Stimulated activated CD4-positive, alpha-beta T cell treated with anti-CD3 and anti-CD28 coated beads, Interleukin-1b, Interleukin-23, amount 100 ng/mL, for 4 hours (primary cell): ENCODE data around the gene SPTBN2.
A peak's percentile ranks its signal among the peaks of the same experiment; 100 is the strongest.

Experiments used
- DNase-seq, 2 donors: peaks; one replicate each; pipeline ENCODE4 v3.0.0-alpha.2; 2020; ENCODE audit warnings: low read depth in 2 of 2

SPTBN2 gene

DNA sequence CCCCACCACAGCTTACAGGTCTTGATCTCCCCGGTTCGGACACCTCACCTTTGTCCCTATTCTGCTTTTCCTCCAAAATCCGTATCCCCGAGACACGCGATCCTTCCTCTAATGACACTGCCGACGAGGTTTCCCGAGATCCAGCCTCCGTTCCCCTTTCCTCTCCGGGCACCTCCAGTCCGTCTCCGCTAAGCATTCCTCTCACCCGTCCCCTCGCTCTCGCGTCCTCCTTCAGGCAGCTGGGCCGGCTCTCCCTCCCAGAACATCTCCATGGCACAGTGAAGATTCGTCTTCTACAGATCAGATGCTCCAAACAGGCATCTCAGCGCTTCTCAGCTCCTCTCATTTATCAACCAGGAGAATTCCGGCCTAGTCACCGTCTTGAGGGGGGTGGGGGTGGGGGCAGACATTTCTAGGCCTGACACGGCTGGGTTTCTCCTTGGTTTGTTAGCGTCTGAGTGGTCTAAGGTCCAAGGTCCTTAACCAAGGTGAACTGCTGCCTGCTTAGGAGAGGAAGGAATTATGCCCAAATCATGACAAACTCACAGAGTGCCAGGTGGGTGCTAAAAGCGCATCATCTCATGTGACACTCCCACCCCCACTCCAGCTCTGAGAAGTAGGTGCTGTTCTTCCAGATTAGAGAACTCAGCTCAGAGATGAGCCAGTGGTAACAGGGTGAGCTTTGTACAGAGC, at the start of gene SPTBN2:
Gene SPTBN2, minus strand, starts transcription at position 524 of the 693 bp plus-strand sequence. CDS start 7,976 bp downstream, outside the sequence.
- DNase-seq = no peak

DNA sequence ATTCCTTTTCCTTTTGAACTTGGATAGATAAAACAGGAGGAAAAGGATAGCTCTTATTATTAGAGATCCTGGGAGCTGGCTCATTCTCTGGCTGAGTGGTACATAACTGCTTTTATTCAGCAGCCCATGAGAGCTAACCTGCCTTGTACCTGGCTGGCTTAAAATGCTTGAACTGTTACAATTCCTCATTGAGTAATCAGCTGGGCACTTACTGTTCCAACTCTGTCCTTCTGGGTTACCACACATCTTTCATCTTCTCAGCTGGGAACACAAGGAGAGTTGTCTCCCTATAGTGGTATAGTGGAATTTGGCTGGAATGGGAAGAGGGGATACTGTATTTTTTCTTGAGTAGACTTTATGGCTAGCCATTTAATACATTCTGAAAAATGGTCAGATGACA, 39.8 kb upstream of the SPTBN2 start:
- DNase-seq = no peak

DNA sequence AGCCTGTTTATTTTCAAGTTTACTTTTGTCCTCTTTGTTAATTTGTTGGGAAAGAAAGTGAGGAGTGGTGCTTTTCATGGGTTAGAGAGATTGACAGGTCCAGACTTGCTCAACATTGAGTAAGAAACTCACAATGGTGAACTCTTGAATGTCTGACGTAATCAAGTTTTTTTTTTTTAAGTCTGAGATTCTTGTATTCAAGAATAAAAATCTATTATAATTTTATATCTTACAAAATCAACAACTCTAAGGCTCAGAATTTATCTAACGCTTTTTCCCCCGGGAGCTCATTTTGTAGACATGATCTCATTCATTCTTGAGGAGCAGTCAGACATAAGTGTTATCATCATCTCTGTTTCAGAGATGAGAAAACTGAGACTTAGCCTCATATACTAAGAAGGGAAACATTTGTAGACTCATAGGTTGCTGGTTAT, 39.1 kb upstream of the SPTBN2 start:
- no peak for DNase-seq

DNA sequence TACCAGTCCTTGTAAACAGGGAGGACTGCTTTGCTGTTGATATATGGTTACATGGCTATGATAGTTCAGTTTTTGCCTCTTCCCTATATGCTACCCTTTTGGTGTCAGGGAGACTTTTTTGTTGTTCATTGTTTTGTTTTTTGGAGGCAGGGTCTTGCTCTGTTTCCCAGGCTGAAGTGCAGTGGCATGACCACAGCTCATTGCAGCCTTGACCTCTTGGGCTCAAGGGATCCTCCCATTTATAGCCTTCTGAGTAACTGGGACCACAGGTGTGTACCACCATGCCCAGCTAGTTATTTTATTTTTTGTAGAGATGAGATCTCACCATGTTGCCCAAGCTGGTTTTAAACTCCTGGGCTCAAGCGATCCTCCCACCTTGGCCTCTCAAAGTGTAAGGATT, 38.6 kb upstream of the SPTBN2 start:
- DNase-seq = no peak

DNA sequence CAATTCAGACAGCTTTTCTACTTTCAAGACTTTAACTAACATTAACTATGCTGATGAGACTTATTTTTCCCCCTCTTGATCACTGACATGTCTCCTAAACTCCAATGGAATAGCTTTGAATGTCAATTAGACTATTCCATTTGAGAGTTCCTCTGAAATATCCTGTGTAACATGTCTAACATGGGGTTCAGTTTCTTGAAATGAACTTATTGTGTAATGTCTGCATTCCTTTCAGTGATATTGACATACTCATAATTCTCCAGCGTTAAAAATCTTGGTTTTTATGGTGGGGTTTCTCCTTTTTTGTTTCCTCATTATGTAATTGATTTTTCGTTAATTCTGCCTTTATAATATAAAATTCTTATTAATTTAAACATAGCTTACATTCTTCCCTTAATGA, 37.7 kb upstream of the SPTBN2 start:
- no peak for DNase-seq

DNA sequence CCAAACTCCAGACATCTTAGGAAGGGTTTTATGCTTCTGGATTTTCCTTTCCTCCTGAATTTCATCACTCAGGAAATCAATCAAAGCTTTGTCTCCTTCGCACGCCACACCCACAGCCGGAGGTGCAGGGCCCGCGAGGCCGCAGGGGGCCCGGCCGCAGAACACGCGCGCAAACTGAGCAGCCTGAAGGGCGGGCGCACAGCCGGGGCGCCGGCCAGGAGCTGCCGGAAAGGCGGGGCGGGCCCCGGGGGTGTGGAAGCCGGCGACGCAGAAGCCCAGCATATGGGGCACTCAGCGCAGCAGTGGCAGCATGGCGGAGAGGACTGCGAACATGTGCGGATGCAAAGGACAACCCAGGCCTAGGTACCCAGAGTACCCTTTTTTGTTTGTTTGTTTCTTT, 33.1 kb upstream of the SPTBN2 start:
- no peak for DNase-seq

DNA sequence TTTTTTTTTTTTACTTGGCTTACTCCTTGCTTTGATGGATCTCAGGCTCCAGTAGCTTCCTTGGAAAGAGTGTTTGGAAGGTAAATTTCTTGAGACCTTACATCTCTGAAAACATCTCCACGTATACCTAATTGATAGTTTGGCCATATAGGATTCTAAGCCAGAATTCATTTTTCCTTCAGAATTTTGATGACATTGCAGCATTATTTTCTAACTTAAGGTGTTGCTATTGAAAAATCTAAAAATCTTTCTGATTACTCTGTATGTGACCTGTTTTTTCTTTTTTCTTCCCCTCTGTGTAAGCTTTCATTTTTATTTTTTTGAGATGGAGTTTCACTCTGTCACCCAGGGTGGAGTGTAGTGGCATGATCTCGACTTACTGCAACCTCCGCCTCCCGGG, 23.1 kb upstream of the SPTBN2 start:
- no peak for DNase-seq

DNA sequence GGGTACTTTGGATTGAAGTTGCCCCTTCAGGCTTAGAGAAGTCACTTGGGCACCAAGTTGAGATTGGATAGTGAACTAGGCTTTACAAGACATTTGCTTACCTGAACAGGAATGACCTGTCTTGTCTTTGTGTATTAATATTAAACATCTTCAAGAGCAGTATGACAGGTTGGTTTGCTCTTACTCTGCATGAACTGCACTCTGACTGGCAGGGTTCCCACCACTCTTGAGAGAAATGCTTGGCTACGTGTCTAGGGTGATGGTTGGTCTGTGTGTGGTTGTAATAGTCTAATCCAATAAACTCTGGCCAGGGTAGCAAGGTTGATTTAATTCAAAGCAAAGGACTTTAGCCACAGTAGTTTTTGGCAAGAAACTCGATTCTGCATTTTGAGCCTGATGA, 20.1 kb upstream of the SPTBN2 start:
- no peak for DNase-seq

DNA sequence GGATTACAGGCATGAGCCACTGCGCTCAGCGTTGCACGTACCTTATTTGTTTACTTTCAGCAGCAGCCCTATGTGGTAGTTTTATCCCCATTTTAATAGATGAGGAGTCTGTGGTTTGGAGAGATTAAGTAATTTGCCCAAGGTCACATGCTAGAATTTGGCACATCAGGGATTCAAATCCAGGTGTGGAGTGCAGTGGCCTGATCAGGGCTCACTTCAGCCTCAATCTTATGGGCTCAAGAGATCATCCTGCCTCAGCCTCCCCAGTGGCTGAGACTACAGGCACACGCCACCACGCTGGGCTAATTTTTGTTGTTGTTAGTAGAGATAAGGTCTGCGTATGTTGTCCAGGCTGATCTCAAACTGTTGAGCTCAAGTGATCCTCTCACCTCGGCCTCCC, 18.5 kb upstream of the SPTBN2 start:
- no peak for DNase-seq

DNA sequence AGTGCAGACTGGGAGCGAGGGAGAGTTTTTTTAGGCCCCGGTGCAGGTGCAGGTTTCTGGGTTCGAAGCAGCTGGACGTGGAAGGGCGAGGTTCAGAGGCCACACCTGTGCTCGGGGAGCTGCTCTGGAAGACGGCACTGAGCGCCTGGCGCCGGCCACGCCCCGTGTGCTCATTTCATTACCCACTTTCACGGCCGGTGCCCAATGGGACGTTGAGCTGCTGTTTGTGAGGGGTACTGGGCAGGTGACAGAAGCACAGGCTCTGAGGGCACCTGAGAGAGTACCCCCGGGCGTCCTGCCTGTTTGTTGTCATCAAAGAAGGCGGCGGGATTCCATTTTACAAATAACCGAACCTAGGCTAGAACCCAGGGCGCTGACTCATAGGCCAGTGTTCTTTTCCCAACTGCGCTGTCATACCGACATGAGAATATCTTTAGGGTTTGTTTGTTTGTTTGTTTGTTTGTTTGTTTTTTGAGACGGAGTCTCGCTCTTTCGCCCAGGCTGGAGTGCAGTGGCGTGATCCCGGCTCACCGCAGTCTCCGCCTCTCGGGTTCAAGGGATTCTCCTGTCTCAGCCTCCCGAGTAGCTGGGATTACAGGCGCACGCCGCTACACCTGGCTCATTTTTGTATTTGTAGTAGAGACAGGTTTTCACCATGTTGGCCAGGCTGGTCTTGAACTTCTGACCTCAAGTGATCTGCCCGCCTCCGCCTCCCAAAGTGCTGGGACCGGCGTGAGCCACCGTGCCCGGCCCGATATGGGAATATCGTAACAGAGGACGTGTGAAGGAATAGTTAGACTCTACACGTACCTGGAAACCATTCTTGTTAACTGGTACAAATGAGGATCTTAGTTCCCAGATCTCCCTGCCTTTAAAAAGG, 16.6 kb upstream of the SPTBN2 start:
- peak in 1 of 2 donors; percentile 33 for DNase-seq

DNA sequence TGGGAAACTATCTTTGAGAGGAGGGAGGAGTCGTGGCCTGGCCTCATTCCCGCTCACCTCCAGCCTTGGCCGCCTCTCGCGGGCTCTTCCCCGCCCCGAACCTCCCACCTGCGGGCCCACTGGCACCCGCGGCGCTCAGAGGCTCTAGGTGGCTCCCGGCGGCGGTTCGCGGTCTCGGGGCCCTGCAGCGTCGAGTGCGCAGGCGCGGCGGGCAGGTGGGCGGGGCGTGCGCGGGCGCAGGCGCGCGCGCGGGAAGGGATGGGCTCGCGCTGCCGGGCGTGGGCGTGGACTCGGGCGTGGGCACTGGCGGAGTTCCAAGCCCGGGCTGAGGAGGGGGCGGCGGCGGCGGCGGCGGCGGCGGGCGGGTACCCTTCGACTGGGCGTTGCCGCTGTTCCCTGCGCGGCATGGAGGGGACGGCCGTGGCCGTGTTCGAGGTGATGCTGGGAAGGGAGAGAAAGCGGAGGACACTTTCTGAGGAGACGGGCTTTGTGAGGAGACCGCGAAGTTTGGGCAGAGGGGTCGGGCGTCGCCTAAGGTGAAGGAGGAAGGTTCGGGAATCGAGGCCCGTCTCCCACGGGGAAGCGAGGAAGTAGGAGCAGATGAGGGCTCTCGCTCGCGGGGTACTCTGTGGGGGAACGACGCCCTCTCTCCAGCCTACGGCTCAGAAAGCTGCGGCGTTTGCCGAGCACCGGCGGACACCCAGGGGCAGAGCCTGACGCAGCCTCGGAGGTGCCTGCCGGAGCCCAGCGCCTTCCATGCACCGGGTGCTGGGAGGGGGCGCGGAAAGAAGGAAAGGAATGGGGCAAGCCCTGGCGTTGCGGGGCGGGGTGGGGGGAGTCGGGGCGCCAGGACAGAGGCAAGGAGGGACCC, 15.7 kb upstream of the SPTBN2 start:
- peak; percentile 86 to 89 for DNase-seq

DNA sequence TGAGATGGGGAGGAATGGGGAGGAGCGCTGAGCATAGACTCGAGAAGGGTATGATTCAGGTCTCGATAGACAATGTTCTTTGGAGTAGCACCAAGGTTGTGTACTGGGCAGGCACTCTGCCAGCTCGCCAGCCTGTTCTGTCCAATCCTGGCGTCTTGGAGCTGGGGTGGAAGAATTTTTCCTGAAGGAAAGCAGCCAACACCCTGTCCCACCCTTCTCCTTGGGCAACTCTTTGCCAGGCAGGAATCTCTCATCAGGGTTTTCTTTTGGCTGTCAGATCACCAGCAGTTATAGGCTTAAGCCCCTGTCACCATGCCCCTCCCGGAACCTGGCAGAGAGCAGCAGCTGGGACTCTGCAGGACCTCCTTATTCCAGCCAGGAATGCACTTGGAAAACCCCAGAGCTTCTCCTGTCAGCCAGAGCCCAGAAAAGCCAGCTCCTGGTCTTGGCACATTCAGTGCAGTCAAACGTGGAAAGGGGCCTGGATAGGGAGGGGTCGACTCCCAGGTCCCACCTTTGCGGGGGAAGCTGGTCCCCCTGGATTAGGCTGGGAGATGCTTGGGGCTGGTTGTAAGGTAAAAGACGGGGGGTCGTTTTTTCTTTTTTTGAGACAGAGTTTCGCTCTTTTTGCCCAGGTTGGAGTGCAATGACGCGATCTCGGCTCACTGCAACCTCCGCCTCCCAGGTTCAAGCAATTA, 14.4 kb upstream of the SPTBN2 start:
- no peak for DNase-seq

DNA sequence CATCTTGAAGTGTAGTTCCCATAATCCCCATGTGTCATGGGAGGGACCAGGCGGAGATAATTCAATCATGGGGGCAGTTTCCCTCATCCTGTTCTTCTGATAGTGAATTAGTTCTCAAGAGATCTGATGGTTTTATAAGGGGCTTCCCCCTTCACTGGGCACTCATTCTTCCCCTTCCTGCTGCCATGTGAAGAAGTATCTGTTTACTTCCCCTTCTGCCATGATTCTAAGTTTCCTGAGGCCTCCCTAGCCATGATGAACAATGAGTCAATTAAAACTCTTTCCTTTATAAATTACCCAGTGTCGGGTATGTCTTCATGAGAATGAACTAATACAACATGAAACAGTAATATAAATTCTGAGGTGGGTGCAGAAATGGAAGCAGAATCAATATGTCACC, 12.1 kb upstream of the SPTBN2 start:
- DNase-seq = no peak

DNA sequence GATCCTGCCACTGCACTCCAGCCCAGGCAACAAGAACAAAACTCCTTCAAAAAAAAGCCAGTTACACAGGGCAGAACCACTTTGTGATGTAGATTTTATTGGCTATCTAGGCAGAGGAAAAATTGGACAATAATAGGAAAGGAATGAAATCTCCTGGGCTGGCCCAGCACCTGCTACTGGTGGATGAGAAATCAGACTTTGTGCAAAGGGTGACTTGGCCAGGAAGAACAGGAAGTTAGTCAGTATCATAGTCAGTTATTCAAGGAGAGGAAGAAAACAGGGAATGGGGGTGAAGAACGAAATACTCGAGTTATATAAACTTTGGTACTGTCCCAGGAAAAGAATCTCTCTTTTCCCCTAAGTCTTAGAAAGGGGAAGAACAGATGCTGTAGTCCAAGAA, 11.0 kb upstream of the SPTBN2 start:
- DNase-seq = no peak

DNA sequence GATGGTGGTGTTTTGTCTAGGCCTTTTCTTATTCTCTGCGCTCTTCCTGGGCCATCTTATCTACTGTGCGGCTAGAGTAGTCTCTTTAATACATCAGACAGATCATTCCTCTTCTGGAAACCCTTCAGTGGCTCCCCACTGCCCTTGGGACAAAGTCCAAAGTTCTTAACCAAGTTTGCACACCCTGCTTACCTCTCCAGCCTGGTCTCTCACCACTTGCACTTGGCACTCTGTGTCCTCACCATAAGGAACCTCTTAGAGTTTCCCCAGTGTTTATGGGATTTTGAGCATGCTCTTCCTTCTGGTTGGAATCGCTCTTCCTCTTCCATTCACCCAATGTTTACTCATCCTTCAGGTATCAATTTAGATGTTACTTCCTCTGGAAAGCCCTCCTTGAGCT, 5.2 kb upstream of the SPTBN2 start:
- no peak for DNase-seq

DNA sequence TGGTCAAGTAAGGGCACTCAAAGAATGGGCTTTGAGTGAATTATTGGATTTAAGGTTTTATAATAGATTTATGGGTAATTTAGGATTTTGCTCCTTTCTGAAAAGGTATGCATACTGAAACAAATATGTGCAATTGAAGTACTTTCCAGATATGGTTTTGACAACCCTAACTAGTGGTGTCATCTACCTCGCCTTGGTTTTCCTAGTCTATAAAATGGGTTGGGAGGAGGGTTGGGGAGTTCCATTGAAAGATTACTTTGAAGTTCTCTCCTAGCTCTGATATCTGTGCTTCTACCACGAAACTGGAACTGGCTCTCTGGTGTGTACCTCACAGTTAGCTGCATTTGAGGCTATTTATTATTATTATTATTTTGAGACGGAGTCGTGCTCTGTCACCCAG, 431 bp upstream of the SPTBN2 start:
- DNase-seq = no peak

DNA sequence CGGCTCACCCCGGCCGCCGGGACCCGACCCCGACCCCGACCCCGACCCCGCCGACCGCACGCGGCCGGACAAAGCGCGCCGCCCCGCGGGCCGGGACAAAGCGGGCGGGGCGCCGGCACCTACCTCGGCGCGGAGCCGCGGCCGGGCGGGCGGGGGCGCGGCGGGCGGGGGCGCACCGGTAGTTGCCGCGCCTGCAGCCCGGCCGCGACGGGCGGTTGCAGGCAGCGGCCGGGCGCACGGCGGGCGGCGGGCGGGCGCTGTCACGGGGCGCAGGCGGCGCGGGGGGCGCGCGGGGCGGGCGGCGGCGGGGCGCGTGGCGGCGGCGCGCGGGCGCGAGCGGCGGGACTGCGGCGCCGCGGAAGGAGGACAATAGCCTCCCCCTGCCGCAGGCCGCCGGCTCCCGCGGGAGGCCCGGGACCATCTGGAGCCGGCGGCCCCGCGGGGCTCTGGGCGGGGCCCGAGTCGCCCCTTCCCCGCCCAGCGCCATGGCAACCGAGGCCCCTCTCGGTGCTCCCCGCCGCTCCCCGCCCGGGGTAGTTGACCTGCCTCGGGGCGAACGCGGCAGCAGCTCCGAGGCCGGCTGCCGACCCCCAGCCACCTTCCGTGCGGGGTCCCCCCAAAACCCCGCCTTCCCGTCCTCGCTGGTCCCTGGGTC, 851 bp downstream of the SPTBN2 start:
- no peak for DNase-seq

DNA sequence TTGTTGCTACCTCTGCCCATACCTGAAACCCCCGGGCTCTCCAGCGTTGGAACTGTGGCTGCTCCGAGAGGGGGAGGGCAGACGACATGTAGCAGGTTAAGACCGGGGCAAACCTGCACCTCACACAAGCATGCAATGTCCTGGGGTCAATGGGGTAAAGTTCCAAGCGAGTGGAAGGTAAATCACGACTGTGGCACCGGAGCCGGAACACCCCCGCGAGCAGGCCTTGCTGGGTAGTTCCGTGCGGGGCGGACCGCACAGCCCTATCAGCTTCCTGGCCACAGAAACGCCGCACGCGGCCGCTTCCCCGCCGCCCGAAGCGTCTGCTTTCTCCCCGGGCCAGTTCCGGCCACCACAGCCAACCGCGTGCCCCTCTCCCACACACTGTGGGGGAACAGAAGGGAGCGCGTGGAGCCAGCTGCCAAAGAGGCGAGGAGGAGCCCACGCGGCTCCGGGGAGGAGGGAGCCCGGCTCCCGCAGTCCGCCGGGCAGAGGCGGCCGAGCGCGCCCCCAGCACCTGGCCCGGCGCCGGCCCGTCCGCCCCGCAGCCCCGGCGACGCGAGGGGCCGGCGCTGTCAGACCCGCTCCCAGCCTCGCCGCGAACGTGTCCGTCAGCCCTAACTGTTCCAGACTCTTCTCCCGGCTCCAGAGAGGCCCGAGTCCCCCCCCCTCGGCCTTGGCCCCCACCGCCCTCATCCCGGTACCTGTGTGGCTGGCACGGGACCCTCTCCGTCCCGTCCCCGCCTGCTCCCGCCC, 1.6 kb downstream of the SPTBN2 start:
- no peak for DNase-seq

DNA sequence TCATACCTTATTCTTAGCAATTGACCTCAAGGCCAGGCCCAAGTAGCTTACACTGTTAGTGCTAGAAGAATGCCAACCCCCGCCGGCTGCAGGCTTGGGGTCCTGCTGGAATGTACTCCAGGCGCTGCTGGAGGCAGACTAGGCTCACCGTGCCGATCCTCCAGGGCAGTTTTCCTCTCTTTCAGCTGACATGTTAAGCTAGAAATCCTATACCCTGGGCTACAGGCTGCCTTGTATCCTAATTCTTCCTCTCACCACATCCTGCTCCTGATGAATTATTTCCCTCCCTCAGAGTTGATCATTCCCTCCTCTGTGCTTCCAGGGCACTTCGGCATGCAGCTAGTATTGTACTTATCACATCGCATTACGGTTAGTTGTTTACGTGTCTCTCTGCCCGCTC, 3.4 kb downstream of the SPTBN2 start:
- DNase-seq = no peak

DNA sequence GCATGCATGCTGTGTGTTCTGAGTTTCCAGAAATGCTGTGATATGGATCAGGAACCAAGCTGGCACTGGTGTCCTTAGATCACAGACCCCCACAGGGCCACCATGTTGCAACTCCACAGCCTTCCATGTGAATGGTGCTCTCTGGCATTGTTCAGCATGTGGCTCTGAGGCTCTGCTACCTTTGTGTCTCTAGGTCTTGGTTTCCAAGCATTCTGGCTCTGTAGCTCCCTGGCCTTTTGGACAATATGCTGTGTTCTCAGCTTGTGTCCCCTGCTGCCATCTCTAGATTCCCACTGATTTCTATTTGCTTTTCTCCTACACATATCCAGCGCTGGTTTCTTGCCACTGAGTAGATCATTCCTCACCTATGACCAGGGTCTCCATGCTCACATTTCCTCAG, 3.9 kb downstream of the SPTBN2 start:
- DNase-seq = no peak
